Activated T-cell treated with anti-CD3 and anti-CD28 coated beads for 48 hours (primary cell): Measurements from ENCODE around the gene CCDC179.

Experiments used
- DNase-seq: peaks from one replicate; pipeline ENCODE4 v3.0.0-alpha.2; 2020; ENCODE audit warnings: low read depth

Gene CCDC179

DNA sequence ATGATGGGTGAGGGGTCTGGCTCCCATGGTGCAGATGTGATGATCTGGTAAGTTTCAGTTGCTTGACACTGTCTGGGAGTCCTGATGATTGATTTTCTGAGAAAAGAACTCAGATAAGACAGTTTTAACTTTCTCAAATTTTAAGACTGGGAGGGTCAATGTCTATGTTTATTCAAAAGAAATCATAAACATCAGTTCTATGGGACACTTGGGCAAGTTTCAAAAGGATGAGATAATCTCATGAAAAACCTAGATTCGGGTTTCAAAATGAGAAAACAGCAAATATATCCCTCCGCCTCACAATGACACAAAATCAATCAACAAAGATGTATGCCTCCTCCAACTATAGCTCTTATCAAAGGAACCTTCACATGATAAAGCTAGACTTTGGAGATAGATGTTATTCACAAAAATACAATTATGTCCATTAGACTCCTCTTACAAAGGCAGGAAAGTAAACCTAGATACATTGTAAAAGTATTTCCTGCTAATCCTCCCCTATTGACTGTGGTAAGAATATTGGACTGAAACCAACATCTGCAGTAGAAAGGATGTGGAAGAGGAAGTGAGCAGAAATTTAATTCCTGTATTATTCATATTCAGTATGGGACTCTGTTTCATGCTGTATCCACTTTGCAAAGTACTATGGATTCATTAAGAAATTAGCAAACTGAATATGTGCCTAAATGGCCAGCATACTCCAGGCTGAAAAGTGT, 52.3 kb downstream of the CCDC179 start:
- DNase-seq, result no peak

DNA sequence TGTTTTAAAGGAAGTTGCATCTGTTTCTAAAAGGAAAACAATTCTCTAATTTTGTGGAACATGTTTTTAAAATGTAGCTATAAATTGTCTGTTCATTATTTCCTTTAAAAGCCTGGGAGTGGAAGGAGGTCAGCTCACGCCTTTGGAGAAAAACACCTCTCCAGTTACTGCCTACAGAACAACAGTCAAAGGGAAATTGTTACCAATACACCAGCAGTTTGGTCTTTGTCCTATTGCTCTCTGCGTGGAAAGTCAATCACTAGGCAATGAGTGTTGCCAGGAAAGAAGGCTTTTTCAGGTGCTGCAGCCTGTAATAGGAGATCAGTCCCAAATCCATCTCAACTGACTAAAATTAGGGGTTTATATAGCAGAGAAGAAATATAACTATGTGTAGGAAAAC, 52.9 kb downstream of the CCDC179 start:
- no peak for DNase-seq

DNA sequence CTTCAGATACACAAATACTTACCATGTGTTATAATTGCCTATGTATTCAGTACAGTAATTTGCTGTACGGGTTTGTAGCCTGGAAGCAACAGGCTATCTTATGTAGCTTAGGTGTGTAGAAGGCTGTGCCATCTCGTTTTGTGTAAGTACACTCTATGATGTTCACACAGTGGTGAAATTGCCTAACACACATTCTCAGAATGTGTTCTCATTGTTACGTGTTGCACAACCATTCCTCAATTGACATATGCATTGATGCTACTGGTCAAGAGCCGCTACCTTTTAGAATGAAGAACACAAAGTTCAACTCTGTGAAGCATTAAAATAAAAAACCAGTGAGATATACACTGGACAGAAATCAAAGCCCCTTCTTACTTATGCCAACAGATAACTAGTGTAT, 57.4 kb downstream of the CCDC179 start:
- DNase-seq, result no peak

GRCh38 chr11:22800482-22800881, 59.8 kb downstream of the CCDC179 start:
- no peak for DNase-seq

GRCh38 chr11:22798901-22799300, 61.4 kb downstream of the CCDC179 start:
- no peak for DNase-seq

- no peak for DNase-seq
Observed at GRCh38 chr11:22797047-22797446, 63.2 kb downstream of the CCDC179 start.
